H7 (cell line): Measurements from ENCODE around the gene COL21A1. TPM values are rescaled to one million over a fixed set of nuclear protein-coding genes. Genes with fewer than 3 reads are reported as not detected.

Experiments used
- DNase-seq: peaks from one replicate; pipeline ENCODE4 v3.0.0; 2012
- H3K27me3 ChIP-seq: 2 replicates; pipeline ENCODE4 v1.6.0; 2011; ENCODE audit warnings: mild to moderate bottlenecking, low read length; ENCODE audit not compliant: control insufficient read depth, insufficient read depth
- H3K36me3 ChIP-seq: replicated peaks from 2 replicates; pipeline ENCODE4 v1.5.1; 2011; ENCODE audit warnings: low read length; ENCODE audit not compliant: control insufficient read depth, insufficient read depth
- H3K4me3 ChIP-seq: 2 replicates; pipeline ENCODE4 v1.5.1; 2011; ENCODE audit warnings: low read depth, mild to moderate bottlenecking, control low read depth, low read length, moderate library complexity; ENCODE audit not compliant: insufficient read depth
- total RNA-seq: library from RNA; depleted of rRNA; stranded (reverse); fragments of >200 nt; shearing (Covaris generic); gene quantifications from 2 replicates; pipeline ENCODE4 v1.2.3, GENCODE V29; 2014

The COL21A1 gene
- total RNA-seq, 1 experiment from 2014 or later: 0.28 TPM

DNA sequence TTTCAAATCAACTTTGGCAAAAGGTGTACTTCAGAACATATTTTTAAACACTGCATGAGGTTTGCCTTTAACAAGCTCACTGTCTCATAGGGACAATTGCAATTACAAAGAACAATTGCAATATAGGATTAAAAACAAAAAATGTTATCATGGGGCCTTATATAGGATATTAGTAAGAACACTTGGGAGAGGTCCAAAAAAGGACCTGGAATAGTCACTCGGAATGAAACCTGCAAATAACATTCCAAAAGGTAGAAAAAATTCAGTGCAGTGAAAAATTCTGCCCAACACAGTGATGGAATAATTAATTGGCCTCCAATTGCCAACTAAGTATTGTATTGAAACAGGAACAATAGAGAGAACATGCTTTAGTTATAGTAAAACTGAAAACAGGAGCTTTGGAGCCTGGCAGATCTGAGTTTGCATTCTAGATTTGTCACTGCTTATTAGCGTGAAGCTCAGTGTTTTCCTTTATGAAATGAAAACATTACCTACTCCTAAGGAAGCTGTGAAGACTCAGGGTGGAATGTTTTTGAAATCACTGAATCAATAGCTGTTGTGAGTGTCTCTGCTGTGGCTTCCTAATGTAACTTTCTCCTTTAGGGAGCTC lies 199.3 kb downstream of the COL21A1 start:
- H3K27me3 ChIP-seq: no peaks in the 10 kb centered on the region
- no peak overlapping the region for H3K4me3 ChIP-seq
- H3K36me3 ChIP-seq: no peaks in the 10 kb centered on the region
- no peak for DNase-seq

DNA sequence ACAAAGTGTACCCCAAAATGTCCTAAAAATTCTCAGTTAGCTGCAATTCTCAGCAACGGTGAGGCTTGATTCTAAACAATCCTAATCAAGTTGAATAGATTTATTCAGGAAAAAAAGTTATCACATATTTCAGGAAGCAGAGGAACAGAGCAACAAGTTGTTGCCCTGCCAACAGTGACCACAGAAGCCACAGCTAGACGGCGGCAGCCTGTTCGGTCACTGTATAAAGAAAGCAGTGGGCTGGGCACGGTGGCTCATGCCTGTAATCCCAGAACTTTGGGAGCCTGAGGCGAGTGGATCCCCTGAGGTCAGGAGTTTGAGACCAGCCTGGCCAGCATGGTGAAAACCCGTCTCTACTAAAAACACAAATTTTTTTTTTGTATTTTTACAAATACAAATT lies 200.8 kb downstream of the COL21A1 start:
- Histone ChIP-seq H3K27me3 (no peaks in the 10 kb centered on the region), H3K4me3 (no peak overlapping the region), H3K36me3 (no peaks in the 10 kb centered on the region)
- no peak for DNase-seq

GRCh38 chr6:56043761-56044160 lies 203.6 kb downstream of the COL21A1 start:
- H3K27me3 ChIP-seq: no peaks in the 10 kb centered on the region
- no peak overlapping the region for H3K4me3 ChIP-seq
- DNase-seq: no peak
- H3K36me3 ChIP-seq: no peaks in the 10 kb centered on the region

GRCh38 chr6:56043076-56043475 lies 204.3 kb downstream of the COL21A1 start:
- DNase-seq: no peak
- no peaks in the 10 kb centered on the region for H3K27me3 ChIP-seq
- no peak overlapping the region for H3K4me3 ChIP-seq
- no peaks in the 10 kb centered on the region for H3K36me3 ChIP-seq

DNA sequence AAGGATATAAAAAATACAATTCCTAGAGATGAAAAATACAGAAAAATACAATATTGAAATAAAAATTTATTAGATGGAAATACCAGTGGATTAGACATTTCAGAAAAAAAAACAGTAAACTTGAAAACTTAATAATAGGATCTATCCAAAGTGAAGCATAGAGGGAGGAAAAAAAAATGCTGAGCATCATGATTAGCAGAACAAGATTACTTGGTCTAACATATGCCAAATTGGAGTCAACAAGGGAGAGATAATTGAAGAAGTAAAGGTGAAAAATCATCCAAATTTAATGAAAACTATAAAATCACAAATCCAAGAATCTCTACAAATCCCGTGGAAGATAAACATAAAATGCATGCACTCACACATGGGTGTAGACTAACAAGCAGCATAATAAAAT lies 205.8 kb downstream of the COL21A1 start:
- H3K27me3 ChIP-seq: no peaks in the 10 kb centered on the region
- H3K36me3 ChIP-seq: no peaks in the 10 kb centered on the region
- DNase-seq: no peak
- H3K4me3 ChIP-seq: no peak overlapping the region

- DNase-seq: no peak
- Histone ChIP-seq H3K27me3 (no peaks in the 10 kb centered on the region), H3K4me3 (no peak overlapping the region), H3K36me3 (no peaks in the 10 kb centered on the region)
These were observed 206.5 kb downstream of the COL21A1 start for GRCh38 chr6:56040889-56041301.

GRCh38 chr6:56040223-56040622 lies 207.2 kb downstream of the COL21A1 start:
- Histone ChIP-seq H3K4me3 (no peak overlapping the region), H3K36me3 (no peaks in the 10 kb centered on the region), H3K27me3 (no peaks in the 10 kb centered on the region)
- DNase-seq: no peak

- no peak for DNase-seq
- Histone ChIP-seq H3K4me3 (no peak overlapping the region), H3K36me3 (no peaks in the 10 kb centered on the region), H3K27me3 (no peaks in the 10 kb centered on the region)
These were observed 208.6 kb downstream of the COL21A1 start for GRCh38 chr6:56038764-56039163.

- no peaks in the 10 kb centered on the region for H3K27me3 ChIP-seq
- no peak overlapping the region for H3K4me3 ChIP-seq
- no peak for DNase-seq
- no peaks in the 10 kb centered on the region for H3K36me3 ChIP-seq
These were observed 209.8 kb downstream of the COL21A1 start for GRCh38 chr6:56037601-56038000.

DNA sequence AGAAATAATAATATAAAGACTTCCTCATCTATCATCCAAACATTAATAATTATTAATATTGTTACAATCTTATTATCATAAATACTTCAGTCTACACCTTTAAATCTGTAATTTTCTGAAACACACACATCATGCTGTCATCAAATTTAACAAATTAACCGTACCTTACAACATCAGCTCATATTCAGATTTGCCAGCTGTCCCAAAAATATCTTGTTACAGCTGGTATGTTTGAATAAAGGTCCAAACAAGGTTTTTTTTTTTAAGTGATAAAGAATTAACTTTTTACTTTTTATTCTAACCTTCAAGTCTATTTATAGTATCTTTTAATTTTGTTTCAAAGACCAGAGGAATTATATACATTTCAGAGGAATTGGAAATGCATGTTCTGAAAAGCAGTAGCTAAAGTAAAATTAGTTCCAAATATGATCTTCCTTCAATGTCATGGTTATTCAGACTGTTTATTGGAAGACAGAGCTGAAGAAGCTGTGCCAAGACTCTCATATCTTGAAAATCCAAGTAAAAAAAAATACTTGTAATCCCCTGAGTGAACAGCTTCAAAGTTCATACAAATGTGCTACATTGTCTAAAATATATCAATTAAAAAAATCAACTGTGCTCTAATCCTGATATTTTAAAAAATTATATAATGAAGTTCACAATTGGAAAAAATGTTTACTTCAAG lies 210.3 kb downstream of the COL21A1 start:
- DNase-seq: no peak
- H3K4me3 ChIP-seq: no peak overlapping the region
- no peaks in the 10 kb centered on the region for H3K27me3 ChIP-seq
- no peaks in the 10 kb centered on the region for H3K36me3 ChIP-seq

DNA sequence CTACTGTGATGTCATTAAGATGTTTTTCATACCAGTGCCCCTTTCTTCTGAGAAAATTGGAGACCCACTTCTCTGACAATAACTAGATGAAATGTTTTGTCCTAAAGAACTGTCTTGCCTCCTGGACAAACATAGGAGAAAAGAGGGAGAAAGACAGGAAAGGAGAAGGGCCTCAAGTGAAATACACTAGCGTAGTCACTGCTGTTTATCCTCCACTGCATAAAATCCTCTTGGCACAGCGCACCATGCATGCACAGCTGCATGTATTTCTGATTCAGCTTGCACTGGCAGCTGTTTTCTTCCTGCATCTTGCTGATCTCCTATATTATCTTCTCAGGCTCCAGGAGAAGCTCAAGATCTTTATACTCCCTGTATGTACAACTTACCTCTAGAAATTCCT lies 214.0 kb downstream of the COL21A1 start:
- Histone ChIP-seq H3K4me3 (no peak overlapping the region), H3K36me3 (no peaks in the 10 kb centered on the region), H3K27me3 (no peaks in the 10 kb centered on the region)
- DNase-seq: no peak

- Histone ChIP-seq H3K36me3 (no peaks in the 10 kb centered on the region), H3K27me3 (no peaks in the 10 kb centered on the region), H3K4me3 (no peak overlapping the region)
- no peak for DNase-seq
These were observed 214.6 kb downstream of the COL21A1 start for GRCh38 chr6:56032715-56033260.

DNA sequence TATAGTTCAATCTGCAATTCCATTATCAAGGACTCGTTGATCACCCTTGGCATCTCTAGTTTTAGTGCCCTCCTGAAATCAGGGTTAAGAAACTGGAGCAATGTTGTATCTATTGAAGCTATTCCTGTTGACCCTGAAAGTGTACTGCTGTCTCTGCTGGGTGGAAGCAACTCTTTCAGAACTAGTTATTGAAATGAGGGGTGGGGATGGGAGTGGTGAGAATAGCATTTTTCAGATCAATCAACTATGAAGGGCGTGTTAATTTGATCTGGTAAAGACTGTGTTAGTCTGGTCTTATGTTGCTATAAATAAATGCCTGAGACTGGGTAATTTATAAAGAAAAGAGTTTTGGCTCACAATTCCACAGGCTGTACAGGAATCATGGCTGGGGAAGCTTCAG lies 219.5 kb downstream of the COL21A1 start:
- H3K27me3 ChIP-seq: no peaks in the 10 kb centered on the region
- DNase-seq: no peak
- no peak overlapping the region for H3K4me3 ChIP-seq

GRCh38 chr6:56026455-56027180 lies 220.8 kb downstream of the COL21A1 start:
- Histone ChIP-seq H3K27me3 (no peaks in the 10 kb centered on the region), H3K4me3 (no peak overlapping the region), H3K36me3 (no peaks in the 10 kb centered on the region)
- no peak for DNase-seq

More for the DNA sequence above, 219.5 kb downstream of the COL21A1 start:
- H3K36me3 ChIP-seq: no peaks in the 10 kb centered on the region

- no peak for DNase-seq
- Histone ChIP-seq H3K4me3 (no peak overlapping the region), H3K36me3 (no peaks in the 10 kb centered on the region), H3K27me3 (no peaks in the 10 kb centered on the region)
These were observed 221.6 kb downstream of the COL21A1 start for GRCh38 chr6:56025795-56026194.
